Neuronal stem cell (in vitro differentiated cells): ENCODE measurements around the gene ALDH7A1.
"Not testable (repeated sequence)": the region's sequence is repeated elsewhere in the genome, so short reads cannot be mapped to it uniquely, and the experiment has no call there.

Experiments
- DNase-seq: peaks from one replicate; pipeline ENCODE4 v3.0.0-alpha.2; 2013; ENCODE audit warnings: low spot score
- H2AFZ ChIP-seq: one replicate; pipeline ENCODE4 v1.6.1; 2013; ENCODE audit warnings: mild to moderate bottlenecking, low read length, inconsistent platforms
- H2AK5ac ChIP-seq: 2 replicates; pipeline ENCODE4 v1.6.1; 2013; ENCODE audit warnings: low read depth, mild to moderate bottlenecking, inconsistent platforms, low read length, moderate library complexity, mixed read lengths
- H2BK120ac ChIP-seq: 2 replicates; pipeline ENCODE4 v1.6.1; 2013; ENCODE audit warnings: low read depth, mild to moderate bottlenecking, inconsistent platforms, low read length, moderate library complexity, mixed read lengths
- H2BK12ac ChIP-seq: one replicate; pipeline ENCODE4 v1.6.1; 2013; ENCODE audit warnings: low read length, inconsistent platforms
- H2BK15ac ChIP-seq: 2 replicates; pipeline ENCODE4 v1.6.1; 2013; ENCODE audit warnings: mild to moderate bottlenecking, low read length, inconsistent platforms, mixed read lengths
- H2BK5ac ChIP-seq: one replicate; pipeline ENCODE4 v1.6.1; 2013; ENCODE audit warnings: inconsistent platforms, mild to moderate bottlenecking, low read length, moderate library complexity
- H3K14ac ChIP-seq: one replicate; pipeline ENCODE4 v1.6.1; 2013; ENCODE audit warnings: low read length, inconsistent platforms
- H3K18ac ChIP-seq: 2 replicates; pipeline ENCODE4 v1.6.1; 2013; ENCODE audit warnings: low read length, inconsistent platforms
- H3K23ac ChIP-seq: 2 replicates; pipeline ENCODE4 v1.6.1; 2013; ENCODE audit warnings: low read depth, mild to moderate bottlenecking, mixed read lengths, low read length, inconsistent platforms; ENCODE audit not compliant: poor library complexity
- H3K27ac ChIP-seq: replicated peaks from 3 replicates; pipeline ENCODE4 v1.5.1; 2013; ENCODE audit warnings: low read length, inconsistent platforms
- H3K27me3 ChIP-seq, 3 experiments: 2 replicates each; pipeline ENCODE4 v1.6.1; 2013; ENCODE audit warnings: low read length in 3 of 3, mild to moderate bottlenecking in 2 of 3, inconsistent platforms in 1 of 3, low read depth in 1 of 3, mixed read lengths in 1 of 3, moderate library complexity in 1 of 3; ENCODE audit not compliant: control insufficient read depth in 3 of 3, insufficient read depth in 3 of 3
- H3K36me3 ChIP-seq, 2 donors: replicated peaks in 1 of 2; 2 replicates each; pipeline ENCODE4 v1.6.1; 2013; ENCODE audit warnings: low read length in 2 of 2; ENCODE audit not compliant: control insufficient read depth in 2 of 2, insufficient read depth in 2 of 2
- H3K4ac ChIP-seq: 2 replicates; pipeline ENCODE4 v1.6.1; 2013; ENCODE audit warnings: inconsistent platforms, mild to moderate bottlenecking, low read length, moderate library complexity
- H3K4me1 ChIP-seq, 2 donors: 1 replicate in 1 of 2; 2 replicates in 1 of 2; pipeline ENCODE4 v1.6.1; 2013; ENCODE audit warnings: low read length in 2 of 2, low read depth in 1 of 2; ENCODE audit not compliant: control insufficient read depth in 2 of 2, insufficient read depth in 1 of 2
- H3K4me2 ChIP-seq: one replicate; pipeline ENCODE4 v1.6.1; 2013; ENCODE audit warnings: mild to moderate bottlenecking, low read length, inconsistent platforms; ENCODE audit not compliant: insufficient read depth, poor library complexity, severe bottlenecking
- H3K4me3 ChIP-seq, 2 donors: 2 replicates each; pipeline ENCODE4 v1.5.1; 2013; ENCODE audit warnings: low read length in 2 of 2, mild to moderate bottlenecking in 2 of 2, inconsistent platforms in 1 of 2, moderate library complexity in 1 of 2
- H3K79me1 ChIP-seq: one replicate; pipeline ENCODE4 v1.6.1; 2013; ENCODE audit warnings: low read depth, mild to moderate bottlenecking, inconsistent platforms, low read length, moderate library complexity
- H3K9ac ChIP-seq: one replicate; pipeline ENCODE4 v1.6.1; 2013; ENCODE audit warnings: mild to moderate bottlenecking, low read depth, low read length, inconsistent platforms; ENCODE audit not compliant: poor library complexity
- H3K9me3 ChIP-seq, 2 donors: replicated peaks in 1 of 2; 2 replicates each; pipeline versions ENCODE3 to v1.6.1; 2013; ENCODE audit warnings: low read length in 2 of 2, mild to moderate bottlenecking in 2 of 2, inconsistent platforms in 1 of 2, low read depth in 1 of 2, mixed read lengths in 1 of 2, moderate library complexity in 1 of 2; ENCODE audit not compliant: control insufficient read depth in 2 of 2, insufficient read depth in 1 of 2
- H4K8ac ChIP-seq: one replicate; pipeline ENCODE4 v1.6.1; 2013; ENCODE audit warnings: low read depth, mild to moderate bottlenecking, inconsistent platforms, low read length, moderate library complexity
- H4K91ac ChIP-seq: one replicate; pipeline ENCODE4 v1.6.1; 2013; ENCODE audit warnings: low read length, low read depth, mild to moderate bottlenecking, inconsistent platforms; ENCODE audit not compliant: poor library complexity
- WGBS, 2 donors: extraction: QIAGEN DNeasy Blood & Tissue Kit; methylation state at CpG; one replicate each; pipeline ENCODE4 v1.1.7; 2013; ENCODE audit warnings: missing lambda C conversion rate in 2 of 2, mixed read lengths in 1 of 2; ENCODE audit not compliant: insufficient read length in 2 of 2, insufficient replicate concordance in 1 of 2; ENCODE audit errors: extremely low coverage in 2 of 2; 5-methylcytosine and 5-hydroxymethylcytosine counted together

ALDH7A1 gene

GRCh38 chr5:126562823-126563222 is 32.2 kb downstream of the ALDH7A1 start:
- Histone ChIP-seq H3K9ac (no peak overlapping the region), H3K27me3 (no peaks in the 10 kb centered on the region), H3K79me1 (no peaks in the 10 kb centered on the region), H3K4me2 (no peak overlapping the region), H3K4me3 (no peak overlapping the region), H3K14ac (no peak overlapping the region), H4K8ac (no peak overlapping the region), H3K4me1 (no peaks in the 10 kb centered on the region), H2BK15ac (no peak overlapping the region), H4K91ac (no peak overlapping the region), H3K9me3 (no peaks in the 10 kb centered on the region), H2BK12ac (no peak overlapping the region), H3K23ac (no peak overlapping the region), H2BK5ac (no peak overlapping the region), H3K27ac (no peak overlapping the region), H2AK5ac (no peak overlapping the region), H3K18ac (no peak overlapping the region), H2BK120ac (no peak overlapping the region), H3K36me3 (peaks cover 13 to 91% of the 10 kb centered on the region in 2 donors), H3K4ac (no peak overlapping the region), H2AFZ (no peak overlapping the region)
- DNase-seq: no peak
- WGBS, 2 donors: 100% methylated on average over 1 of the region's 2 CpGs; no CpG with 5 or more reads in 1 of the 2 donors

DNA sequence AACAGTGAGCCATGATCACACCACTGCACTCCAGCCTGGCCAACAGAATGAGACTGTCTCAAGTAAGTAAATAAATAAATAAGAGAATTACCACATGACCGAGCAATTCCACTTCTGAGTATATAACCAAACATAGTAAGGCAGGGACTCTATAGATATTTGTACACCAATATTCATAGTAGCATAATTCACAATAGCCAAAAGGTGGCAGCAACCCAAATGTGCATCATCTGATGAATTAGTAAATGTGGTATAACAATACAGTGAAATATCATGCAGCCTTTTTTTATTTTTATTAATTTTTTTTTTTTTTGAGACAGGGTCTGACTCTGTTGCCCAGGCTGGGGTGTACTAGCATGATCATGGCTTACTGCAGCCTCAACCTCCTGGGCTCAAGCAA is 33.1 kb downstream of the ALDH7A1 start:
- no peak for DNase-seq
- WGBS, 2 donors: no CpG with 5 or more reads among the region's 1 CpG

GRCh38 chr5:126555101-126555500 is 39.9 kb downstream of the ALDH7A1 start:
- H3K23ac ChIP-seq, H3K27ac ChIP-seq, H3K14ac ChIP-seq, H2BK15ac ChIP-seq, H2BK5ac ChIP-seq, H2BK12ac ChIP-seq, H3K4me1 ChIP-seq, H2AFZ ChIP-seq, H3K9ac ChIP-seq, H3K4me2 ChIP-seq, H2AK5ac ChIP-seq, H3K4me3 ChIP-seq, H4K91ac ChIP-seq, H3K18ac ChIP-seq, H3K79me1 ChIP-seq, H3K4ac ChIP-seq, DNase-seq, H3K27me3 ChIP-seq, H3K9me3 ChIP-seq, H4K8ac ChIP-seq: not testable (repeated sequence)
- peak overlapping the region; percentile 67 for H2BK120ac ChIP-seq
- WGBS, 2 donors: no CpG with 5 or more reads among the region's 9 CpGs
- H3K36me3 ChIP-seq: peaks cover 33 to 99% of the 10 kb centered on the region in 2 donors

More for the DNA sequence above, 33.1 kb downstream of the ALDH7A1 start:
- Histone ChIP-seq H3K9me3 (no peaks in the 10 kb centered on the region), H3K4me2 (no peak overlapping the region), H4K91ac (no peak overlapping the region), H3K4ac (no peak overlapping the region), H3K4me3 (no peak overlapping the region), H3K9ac (no peak overlapping the region), H2BK15ac (no peak overlapping the region), H2BK12ac (no peak overlapping the region), H3K14ac (no peak overlapping the region), H3K18ac (no peak overlapping the region), H4K8ac (no peak overlapping the region), H3K23ac (no peak overlapping the region), H3K79me1 (no peaks in the 10 kb centered on the region), H3K27me3 (no peaks in the 10 kb centered on the region), H3K36me3 (peaks cover 13 to 95% of the 10 kb centered on the region in 2 donors), H3K4me1 (no peaks in the 10 kb centered on the region), H2BK5ac (no peak overlapping the region), H3K27ac (no peak overlapping the region), H2AFZ (no peak overlapping the region), H2BK120ac (no peak overlapping the region), H2AK5ac (no peak overlapping the region)

DNA sequence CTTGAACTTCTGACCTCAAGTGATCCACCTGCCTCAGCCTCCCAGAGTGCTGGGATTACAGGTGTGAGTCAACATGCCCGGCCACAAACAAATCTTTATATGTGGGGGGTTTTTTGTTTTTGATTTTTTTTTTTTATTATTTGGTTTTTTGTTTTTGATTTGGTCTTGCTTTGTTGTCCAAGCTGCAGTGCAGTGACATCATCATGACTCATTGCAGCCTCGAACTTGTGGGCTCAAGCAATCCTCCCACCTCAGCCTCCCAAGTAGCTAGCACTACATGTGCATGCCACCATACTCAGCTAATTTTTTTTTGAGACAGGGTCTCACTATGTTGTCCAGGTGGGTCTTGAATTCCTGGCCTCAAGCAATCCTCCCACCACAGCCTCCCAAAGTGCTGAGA is 42.4 kb downstream of the ALDH7A1 start:
- Histone ChIP-seq H3K23ac (no peak overlapping the region), H3K27me3 (peaks cover 0 to 2% (median 0%) of the 10 kb centered on the region in 3 experiments), H3K4me1 (no peaks in the 10 kb centered on the region), H3K9me3 (no peaks in the 10 kb centered on the region), H3K36me3 (peaks cover 33 to 99% of the 10 kb centered on the region in 2 donors), H2BK5ac (no peak overlapping the region), H2AFZ (no peak overlapping the region), H3K4ac (no peak overlapping the region), H3K79me1 (peaks cover 4% of the 10 kb centered on the region), H3K9ac (no peak overlapping the region), H2BK15ac (no peak overlapping the region), H3K4me3 (no peak overlapping the region), H3K4me2 (no peak overlapping the region), H3K18ac (no peak overlapping the region), H3K27ac (no peak overlapping the region), H3K14ac (no peak overlapping the region), H4K8ac (no peak overlapping the region), H2AK5ac (no peak overlapping the region), H4K91ac (no peak overlapping the region), H2BK12ac (no peak overlapping the region), H2BK120ac (no peak overlapping the region)
- DNase-seq: no peak
- WGBS, 2 donors: no CpG with 5 or more reads among the region's 2 CpGs
